HG03066 (cell line): Measurements from ENCODE around the gene POTEJ.
"Not testable (repeated sequence)": the region's sequence is repeated elsewhere in the genome, so short reads cannot be mapped to it uniquely, and the experiment has no call there.

Experiments used
- ATAC-seq: cut with Tn5 transposase; IDR thresholded peaks from one replicate; pipeline ENCODE4 v1.9.1; 2021; ENCODE audit warnings: low read depth; ENCODE audit not compliant: unreplicated experiment

The POTEJ gene

DNA sequence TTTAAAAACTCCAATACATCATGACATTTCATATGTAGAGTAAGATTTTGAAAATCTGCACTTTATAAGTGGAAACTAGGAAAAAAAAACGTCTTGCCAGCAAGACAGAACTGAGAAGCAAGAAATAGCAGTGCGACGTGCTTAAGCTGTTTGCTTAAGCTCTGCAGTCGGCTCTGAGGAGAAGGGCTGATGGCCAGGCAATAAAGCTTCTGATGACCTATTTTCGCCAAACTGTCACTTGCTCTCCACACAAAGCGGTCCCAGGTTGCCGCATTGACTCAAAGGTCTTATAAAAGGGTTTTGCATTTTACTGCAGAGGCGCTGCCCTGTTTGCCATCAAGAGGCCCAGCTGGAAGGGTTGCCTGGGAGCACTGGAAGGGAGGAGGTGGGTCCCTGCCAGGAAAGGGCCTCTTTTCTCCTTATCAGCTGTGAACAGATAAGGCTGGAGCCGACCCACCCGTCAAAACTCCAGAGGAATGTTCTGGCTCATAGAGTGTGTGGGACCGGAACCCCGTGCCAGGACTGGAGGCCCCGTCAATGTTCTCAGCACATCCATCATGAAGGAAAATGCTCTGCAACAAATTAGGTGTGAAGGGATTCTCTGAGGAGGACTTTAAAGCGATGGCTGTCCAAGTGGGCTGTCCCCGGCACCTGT, 9.5 kb upstream of the POTEJ start:
- ATAC-seq = not testable (repeated sequence)

DNA sequence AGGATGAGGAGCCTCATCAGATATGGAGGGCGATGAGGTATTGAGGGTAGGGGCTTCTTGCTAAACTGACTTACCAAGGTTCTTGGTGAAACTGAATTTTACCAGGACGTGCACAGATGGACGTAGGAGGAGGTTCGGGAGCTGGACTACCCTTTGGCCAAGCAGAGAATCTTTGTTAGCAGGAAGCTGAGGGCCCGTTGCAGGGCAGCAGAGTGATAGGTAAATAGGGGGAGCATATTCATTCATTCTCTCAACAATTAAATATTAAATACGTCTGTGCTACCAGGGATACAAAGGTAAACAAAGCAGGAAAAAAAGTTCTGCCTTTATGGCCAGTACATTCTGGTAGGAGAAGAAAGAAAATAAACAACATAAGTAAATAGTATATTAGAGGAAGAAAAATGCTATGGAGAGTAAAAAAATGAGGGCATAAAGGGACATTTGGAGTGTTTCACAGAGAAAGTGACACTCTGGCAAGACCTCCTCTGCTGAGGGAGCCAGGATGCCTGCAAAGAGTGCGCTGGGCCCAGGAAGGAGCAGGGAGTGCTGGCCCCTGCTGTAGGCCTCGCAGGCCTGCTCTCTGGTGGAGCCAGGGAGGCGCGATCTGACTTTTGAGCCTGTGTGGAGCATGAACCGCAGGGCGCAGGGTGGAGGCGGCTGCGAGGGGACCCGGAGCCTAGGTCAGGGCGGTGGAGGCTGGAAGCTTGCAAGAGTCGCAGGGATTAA, 2.8 kb upstream of the POTEJ start:
- ATAC-seq = not testable (repeated sequence)

DNA sequence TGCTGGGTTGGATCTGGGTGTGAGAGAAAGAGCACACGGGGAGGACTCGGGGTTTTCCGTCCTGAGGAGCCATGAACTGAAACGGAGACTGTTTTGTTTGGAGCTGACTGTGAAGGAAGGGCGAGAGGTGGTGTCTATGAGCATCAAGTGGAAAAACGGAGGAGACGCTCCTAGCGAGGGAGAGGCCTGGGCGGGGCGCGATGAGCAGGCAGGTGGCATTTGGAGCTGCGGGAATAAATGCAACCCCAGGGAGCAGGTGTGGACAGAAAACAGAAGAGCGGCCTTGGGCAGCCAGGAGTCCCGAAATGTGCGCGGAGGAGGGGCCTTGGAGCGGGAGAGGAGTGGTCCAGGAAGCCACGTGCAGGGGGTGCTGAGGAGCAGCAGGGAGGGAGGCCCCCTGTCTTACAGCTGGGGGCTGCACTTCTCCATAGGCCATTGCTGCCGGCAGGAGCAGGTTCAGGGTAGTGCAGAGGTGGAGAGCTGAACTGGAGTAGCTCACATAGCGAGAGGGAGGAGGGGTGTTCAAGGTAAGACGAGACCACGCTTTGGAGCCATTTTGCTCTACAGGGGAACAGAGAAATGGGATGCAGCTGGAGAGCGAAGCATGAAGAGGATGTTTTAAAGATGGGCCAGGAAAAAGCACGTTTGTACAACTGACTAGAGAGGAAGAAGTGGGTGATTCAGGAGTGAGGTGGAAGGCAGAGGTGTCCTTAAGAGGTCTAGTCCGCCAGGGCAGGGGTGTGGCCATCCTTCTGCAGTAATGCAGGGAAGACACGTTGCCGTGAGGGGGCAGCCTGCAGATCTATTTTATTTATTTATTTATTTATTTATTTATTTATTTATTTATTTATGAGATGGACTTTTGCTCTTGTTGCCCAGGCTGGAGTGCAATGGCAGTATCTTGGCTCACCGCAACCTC, 2.0 kb upstream of the POTEJ start:
- ATAC-seq = not testable (repeated sequence)

DNA sequence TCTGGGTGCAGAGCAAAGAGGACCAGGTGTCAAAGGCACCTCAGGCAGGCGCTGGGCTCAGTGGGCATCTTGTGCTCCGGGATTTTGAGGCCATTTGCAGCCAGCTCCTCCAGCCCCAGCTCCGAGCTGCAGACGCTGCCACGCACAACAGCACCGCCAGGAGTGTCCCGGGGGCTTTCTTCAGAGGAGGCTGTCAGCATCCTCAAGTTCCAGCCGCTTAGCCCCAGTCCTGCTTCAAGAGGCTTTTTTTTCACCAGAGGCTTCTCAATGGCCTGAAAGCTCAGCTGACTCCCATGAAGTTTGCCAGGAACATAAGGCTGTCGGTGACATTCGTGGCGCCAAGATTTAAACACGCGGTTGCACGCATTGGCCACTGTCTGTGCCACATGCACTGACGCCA, 754 bp upstream of the POTEJ start:
- not testable (repeated sequence) for ATAC-seq

DNA sequence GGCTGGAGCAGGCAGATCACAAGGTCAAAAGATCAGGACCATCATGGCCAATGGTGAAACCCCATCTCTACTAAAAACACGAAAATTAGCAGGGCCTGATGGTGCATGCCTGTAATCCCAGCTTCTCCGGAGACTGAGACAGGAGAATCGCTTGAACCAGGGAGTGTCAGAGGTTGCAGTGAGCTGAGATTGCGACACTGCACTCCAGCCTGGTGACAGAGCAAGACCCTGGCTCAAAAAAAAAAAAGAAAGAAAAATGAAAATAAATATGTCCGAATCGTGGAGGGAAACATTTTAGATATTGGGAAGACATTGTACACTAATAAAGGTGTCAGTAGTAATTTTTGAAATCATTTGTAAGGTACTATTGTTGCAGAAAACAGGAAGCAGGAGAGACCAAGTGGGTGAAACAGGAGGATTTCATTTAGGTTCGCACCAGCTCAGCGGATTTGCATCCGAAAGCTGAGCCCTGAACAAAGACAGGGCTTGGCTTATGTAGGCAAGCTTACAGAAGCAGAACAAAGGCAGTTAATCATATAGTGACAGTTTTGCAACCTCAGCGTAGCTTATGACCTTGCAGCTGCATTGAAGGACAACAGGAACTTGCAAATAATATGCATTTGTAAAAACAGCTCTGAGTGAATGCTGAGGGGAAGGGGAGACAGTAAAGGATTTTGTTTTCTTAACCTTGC, 17.7 kb downstream of the POTEJ start:
- not testable (repeated sequence) for ATAC-seq

DNA sequence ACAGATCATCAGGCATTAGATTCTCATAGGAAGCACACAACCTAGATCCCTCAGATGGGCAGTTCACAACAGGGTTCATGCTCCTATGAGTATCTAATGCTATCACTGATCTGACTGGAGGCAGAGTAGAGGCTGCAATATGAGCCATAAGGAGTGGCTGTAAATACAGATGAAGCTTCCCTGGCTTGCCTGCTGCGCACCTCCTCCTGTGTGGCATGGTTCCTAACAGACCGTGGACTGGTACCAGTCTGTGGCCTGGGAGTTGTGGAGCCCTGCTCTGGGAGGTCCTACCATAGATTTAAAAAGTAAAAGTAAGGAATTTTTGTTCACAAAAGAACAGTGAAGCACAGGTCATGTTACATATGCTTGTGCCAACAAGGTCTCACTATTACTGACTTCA, 27.7 kb downstream of the POTEJ start:
- not testable (repeated sequence) for ATAC-seq

DNA sequence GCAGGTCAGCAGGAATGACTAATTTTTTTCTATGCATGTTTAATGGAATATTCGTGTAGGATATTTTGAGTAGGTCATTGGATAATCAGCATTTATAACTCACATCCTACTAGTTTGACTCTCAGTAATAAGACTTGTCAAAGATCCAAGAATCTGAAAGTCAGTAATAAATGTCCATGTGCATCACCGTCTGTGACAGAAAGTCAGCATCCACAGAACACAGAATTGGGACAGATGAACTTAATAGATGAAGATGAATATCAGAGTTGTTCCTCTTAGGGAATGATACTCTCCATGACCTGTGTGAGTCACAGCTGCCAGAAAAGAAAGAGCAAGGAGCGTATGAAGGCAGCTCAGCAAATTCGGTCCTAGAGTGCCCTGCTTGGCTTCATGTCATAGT, 30.4 kb downstream of the POTEJ start:
- ATAC-seq = not testable (repeated sequence)

DNA sequence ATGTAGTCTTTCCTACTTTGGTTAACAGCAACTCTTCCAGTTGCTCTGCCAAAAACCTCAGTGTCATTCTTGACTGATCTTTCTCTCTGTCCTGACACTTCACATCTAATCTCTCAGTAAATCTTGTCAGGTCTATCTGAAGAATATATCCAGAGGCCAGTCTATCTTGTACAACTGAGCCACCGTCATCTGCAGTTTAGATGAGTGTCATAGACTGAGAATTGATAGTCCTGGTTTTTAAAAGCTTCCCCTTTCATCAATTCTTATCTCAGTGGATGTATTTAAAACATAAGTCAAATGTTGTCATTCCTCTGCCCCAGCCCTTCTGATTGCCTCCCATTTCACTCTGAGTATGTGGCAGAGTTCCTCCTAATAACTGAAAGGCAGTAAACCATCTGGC, 38.0 kb downstream of the POTEJ start:
- not testable (repeated sequence) for ATAC-seq

DNA sequence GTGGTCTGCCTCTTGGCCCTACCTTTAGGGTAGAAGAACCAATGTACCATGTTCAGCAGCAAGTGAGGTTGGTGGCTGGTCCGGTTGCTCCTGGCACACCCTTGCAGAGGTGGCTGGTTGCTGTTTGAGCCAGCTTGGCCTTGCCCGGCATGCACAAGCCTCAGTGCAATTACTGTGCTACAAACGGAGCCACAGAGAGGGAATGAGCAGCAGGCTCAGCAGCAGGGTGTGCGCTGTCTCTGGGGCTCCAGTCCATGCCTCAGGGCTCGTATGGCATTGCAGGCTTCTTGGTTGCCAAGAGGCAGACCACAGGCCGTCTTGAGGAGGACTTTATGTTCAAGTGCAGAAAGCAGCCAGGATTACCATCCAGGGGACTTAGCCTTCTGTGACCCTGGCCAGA, 53.3 kb downstream of the POTEJ start:
- not testable (repeated sequence) for ATAC-seq

DNA sequence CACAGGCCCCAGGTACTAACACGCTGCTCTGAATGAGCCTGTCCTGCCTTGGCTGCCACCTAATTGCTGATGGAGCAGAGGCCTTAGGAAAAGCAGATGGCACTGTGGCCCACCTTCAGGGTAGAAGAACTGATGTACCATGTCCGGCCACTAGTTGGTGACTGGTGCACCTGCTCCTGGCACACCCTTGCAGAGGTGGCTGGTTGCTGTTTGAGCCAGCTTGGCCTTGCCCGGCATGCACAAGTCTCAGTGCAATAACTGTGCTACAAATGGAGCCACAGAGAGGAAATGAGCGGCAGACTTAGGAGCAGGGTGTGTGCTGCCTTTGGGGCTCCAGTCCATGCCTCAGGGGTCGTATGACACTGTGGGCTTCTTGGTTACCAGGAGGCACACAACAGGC, 54.4 kb downstream of the POTEJ start:
- not testable (repeated sequence) for ATAC-seq

DNA sequence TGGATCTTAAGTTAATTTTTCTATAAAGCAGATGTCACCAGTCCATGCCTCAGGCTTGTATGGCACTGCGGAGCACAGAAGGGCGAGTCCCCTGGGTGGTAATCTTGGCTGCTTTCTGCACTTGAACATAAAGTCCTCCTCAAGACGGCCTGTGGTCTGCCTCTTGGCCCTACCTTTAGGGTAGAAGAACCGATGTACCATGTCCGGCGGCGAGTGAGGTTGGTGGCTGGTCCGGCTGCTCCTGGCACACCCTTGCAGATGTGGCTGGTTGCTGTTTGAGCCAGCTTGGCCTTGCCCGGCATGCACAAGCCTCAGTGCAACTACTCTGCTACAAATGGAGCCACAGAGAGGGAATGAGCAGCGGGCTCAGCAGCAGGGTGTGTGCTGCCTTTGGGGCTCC, 56.3 kb downstream of the POTEJ start:
- not testable (repeated sequence) for ATAC-seq

DNA sequence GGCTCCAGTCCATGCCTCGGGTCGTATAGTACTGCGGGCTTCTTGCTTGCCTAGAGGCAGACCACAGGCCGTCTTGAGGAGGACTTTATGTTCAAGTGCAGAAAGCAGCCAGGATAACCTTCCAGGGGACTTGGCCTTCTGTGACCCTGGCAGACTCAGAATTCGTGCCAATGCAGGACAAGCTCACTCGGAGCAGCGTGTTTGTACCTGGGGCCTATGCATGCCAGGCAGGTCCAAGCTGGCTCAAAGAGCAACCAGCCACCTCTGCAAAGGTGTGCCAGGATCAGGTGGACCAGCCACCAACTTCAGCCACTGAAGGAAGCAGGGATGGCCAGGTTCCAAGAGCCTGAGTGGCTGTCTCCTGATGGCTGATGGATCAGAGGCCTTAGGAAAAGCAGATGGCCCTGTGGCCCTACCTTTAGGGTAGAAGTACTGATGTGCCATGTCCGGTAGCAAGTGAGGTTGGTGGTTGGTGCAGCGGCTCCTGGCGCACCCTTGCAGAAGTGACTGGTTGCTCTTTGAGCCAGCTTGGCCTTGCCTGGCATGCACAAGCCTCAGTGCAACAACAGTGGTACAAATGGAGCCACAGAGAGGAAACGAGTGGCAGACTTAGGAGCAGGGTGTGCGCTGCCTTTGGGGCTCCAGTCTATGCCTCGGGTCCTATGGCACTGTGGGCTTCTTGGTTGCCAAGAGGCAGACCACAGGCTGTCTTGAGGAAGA, 58.9 kb downstream of the POTEJ start:
- ATAC-seq = not testable (repeated sequence)

DNA sequence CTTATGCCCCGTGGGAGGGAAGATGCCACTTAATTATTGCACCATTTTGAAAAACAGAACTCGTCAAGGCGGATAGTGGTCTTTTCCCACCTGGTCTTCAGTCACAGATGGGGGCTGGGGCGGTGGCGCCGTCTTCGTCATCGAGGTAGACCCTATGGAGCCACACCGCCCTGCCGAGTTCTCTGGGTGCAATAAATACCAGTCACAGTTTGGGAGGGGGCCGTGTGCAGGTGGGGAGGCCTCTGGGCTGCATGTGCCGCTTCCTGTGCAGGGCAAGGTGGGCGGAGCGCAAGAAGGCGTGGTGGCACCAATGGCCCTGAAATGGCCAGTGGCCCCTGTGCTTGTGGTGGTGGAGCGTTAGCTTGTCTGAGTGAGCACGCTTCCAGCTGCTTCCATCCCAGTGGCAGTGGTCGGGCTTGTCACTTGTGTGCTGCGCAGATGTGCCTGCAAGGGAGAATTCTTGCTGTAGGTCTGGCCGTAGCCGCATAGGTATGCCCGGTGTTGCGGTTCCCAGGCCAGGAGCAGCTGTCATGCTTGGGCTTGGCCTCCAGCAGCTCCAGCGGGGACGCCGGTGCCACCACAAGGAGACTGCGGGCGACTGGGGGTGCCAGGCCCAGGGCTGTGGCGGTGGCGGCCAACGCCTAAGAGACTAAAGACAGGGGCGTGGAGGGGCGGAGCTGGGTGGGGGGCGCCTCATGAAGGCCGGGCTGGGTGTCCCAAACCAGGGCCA, 81.0 kb downstream of the POTEJ start:
- ATAC-seq = not testable (repeated sequence)

DNA sequence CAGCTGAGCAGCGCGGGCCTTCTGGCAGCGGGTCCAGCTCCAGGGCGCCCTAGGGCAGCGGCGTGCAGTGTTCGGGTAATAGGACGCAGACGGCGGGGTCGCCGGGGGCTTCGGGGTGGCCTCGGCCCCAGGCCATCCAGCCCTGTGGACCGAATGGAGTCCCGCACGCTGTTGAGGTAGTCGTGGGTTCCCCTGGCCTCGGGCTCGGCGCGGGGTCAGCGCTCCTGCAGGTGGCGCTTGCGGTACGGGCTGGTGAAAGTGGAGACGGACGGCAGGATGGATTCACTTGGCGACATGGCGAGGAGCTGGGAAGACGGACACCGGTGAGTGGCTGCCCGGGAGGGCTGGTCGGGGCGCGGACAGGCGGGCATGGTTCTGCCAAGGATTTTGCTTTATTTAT, 82.2 kb downstream of the POTEJ start:
- not testable (repeated sequence) for ATAC-seq

DNA sequence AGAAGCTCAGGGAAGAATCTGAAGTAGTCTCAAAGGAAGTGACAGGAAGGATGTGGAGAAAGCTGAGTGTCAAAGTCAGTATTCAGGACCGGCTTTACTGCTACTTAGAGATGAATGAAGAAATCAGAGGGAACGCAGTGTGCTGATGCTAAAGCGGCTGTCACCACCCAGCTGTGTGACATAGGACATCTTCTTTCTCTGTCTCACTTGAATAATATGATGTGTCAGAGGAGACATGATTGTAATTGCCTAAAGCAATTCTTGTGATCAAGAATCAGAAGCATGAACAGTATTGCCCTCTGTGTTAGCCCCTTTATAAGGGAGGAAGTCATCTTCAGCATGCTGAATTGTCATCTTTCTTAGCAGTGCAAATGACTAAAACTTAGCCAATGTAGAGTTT, 92.0 kb downstream of the POTEJ start:
- ATAC-seq = not testable (repeated sequence)
